ENCODE results near the gene CDC40.

The CDC40 gene

DNA sequence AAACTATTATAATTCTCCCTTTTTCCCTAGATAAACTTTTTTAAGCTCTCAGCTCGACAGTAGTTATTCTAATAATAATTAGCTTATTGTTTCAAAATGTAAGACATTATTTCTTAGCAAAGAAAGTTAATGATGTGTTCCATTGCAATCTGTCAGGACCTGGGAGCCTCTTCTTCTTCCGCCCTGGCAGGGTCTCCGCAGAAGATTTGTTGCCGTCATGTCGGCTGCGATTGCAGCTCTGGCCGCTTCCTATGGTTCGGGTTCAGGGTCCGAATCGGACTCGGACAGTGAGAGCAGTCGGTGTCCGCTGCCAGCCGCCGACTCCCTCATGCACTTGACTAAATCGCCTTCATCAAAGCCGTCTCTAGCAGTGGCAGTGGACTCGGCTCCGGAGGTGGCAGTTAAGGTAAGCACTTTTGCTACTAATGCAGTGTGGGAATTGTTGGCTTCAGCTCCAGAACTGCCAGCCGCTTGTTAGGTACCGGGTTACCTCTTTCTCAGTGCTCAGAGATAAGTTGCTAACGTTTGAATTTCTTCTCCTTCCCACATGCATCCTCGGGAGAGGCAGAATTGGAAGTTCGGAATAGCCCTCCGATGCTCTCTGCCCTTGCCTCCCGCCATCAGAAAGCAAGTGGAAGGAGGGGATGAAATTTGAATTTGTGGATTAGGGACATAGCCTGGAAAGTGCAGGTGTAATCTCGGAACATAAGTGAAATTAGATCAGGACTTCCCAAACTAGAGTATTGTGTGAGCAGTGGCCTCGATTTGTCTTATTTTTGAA, at the start of gene CDC40:
Gene CDC40 (plus strand): TSS at position 200 of the 781 bp plus-strand sequence. CDS start 18 bp downstream, at position 218.
- DNase-seq, result no peak

DNA sequence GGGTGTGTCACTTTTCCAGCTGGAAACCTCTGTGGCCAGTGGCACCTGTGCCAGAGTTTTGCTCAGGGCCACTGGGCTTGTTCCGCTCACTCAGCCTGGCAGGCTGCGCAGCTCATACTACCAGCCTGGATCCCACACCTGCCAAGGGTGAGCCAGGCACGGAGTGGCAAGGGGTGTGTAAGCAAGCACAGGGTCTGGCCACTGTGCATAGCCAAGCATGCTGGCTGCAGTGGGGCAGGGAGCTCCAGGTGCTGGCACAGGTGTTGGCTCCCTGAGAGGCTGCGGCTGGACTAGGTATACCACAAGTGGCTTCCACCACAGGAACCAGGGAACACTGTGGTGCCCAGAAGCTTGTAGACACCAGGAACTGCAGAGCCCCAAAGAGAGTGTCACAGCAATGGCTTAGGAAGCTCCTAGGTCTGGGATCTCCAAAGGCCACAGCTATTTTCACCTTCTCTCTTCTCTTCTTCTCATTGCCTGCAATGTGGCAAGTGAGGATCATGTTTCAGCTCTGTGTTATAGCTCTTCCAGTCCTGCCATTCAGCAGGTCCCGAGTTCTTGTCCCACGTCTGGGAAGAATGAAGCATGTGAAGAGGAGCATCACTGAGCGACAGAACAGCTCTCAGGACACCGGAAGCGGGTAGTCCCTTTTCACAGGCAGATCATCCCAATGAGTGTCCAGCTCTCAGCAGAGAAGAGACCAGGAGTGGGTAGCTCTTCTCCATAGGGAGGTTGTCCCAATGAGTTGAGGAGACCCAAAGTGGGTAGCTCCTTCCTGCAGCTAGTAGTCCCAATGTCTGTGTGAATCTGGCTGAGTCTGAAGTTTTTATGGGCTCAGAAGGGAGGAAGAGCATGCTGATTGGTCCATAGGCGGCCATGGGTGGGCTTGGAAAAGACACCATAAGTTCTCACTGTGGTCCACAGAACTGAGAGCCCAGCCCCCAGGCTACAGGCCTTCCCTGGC, 42.0 kb upstream of the CDC40 start:
- no peak for DNase-seq

DNA sequence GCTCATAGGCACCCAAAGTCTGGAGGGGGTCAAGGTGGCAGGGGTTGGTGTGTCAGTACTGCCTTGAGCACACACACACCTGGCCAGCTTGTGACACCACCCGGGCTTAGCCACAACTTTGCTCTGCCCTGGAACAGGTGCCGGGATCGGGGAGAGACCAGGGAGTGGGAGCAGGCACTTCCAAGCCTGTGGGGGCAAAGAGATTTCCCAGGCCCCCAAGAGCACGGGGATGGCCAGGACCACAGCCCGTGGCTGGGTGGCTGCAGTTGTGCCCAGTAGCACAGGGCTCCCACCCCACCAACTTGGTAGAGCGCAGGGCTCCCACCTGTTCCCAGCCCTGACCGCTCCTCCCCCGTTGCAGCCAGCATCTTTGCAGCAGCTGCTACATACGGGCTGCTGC, 41.2 kb upstream of the CDC40 start:
- DNase-seq, result no peak

DNA sequence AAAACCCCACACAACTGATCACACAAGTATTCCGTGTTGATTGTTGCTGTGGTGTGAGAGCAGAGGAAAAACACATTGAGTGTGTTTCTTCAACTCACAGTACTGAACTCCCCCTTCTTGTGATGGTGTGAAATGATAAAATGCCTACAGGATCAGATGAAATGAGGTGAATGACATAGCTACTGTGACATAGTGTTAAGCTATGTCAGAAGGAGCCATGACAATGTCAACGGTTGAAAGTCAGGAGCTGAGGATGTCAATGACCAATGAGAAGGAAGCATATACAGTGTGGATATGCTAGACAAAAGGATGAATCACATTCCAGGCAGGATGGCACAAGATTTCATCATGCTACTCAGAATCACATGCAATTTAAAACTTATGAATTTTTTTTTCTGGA, 39.6 kb upstream of the CDC40 start:
- no peak for DNase-seq

DNA sequence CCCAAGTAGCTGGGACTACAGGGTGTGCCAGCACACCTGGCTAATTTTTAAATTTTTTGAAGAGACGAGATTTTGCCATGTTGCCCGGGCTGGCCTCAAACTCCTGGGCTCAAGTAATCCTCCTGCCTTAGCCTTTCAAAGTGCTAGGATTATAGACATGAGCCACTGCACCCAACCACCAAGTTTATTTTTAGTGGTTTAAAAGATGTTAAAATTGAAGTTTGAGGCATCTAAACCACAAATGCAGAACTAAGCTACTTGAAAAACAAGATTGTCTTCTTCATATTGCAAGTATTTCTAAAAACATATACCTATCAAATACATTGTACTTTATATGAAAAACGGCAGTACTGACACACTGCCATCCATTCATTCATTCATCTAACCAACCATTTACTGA, 32.4 kb upstream of the CDC40 start:
- DNase-seq, result peak; percentile 27

DNA sequence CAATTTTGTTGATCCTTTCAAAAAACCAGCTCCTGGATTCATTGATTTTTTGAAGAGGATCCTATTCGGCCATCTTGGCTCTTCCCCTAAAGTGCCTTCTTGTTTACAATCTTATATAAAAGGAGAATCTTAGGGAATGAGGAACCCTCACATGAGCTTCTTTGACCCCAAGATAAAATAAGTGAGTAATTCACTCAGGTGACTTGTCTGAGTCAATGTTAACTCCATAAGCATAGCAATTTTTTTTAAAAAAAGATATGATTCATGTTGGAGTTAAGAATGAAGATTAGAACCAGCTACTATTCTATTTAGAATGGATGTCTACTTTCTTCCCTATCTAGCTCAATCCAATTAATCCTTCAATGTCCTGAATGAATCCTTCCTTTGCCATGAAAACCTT, 21.7 kb upstream of the CDC40 start:
- DNase-seq, result no peak

DNA sequence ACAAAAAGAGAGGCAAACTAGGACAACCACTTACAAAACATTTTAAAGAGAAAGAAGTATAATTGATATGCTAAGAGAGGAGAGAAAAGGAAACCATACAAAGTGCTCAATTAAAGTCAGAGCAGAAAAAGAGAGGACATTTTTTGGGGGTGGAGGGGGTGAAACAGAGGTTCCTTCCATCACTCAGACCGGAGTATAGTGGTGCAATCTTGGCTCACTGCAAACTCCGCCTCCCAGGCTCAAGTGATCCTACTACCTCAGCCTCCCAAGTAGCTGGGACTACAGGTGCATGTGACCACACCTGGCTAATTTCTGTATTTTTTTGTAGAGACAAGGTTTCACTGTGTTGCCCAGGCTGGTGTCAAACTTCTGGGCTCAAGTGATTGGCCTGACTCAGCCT, 10.1 kb upstream of the CDC40 start:
- DNase-seq, result no peak

DNA sequence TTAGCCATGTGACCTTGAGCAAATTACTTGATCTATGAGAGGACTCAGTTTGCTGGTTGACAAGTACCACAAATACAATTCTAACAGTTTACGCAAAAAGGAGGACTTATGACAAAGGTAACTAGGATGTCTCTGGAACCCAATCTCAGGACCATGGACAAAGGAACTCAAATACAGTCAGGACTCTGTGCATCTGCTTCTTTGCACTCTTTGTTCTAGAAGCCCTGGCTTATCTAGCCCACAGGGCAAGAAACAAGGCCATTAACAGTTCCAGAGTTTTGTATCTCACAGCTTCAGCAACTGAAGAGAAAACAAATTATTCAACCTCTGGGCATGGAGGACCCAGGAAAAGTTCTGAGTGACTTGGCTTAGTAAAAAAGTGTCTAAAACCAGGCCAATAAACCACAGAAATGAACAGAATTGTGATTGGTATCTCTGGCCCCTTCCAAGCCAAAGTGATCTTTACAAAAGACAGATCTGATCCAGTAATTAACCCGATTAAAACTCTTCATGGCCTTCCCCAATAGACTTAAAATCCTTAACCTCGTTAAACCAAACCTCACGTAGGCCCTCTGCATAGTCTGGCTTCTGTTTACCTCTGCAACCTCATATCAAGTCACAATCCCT, 6.6 kb upstream of the CDC40 start:
- DNase-seq, result peak; percentile 56

DNA sequence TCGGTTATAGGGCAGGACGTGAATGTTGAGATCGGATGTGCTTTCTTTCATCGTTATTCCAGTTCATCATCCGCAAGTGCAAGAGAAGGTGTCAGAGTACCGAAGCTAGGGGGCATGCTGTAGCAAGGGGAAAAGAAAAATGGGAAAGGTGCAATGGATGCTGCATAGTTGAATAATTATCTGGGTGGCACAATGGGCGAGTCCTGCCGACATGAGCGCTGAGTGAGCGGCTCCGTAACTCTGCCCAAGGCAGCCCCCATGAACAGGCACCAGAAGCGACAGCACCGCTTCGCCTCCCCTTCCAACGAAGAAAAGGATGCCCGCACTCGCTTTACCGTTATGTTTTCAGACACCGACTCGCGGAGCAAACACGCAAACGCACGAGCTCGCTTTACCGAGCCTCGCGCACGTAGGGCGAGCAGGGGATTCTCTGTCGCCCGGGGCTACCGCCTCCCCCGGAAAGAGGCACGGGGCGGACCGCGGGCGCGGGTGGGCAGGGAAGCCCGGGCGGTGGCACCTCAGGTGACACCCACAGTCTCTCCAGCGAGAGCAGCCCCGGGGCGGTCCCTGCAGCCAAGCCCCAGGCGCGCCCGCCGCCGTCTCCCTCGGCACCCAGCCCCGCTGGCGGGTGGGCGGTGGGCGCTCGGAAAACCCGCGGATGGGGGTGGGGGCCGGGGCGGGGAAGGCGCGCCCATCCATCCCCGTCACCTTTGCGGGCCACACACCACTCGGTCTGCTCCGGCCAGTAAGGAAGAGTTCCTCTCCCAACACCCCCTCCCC, 1.4 kb upstream of the CDC40 start:
- DNase-seq, result peak; percentile 85

DNA sequence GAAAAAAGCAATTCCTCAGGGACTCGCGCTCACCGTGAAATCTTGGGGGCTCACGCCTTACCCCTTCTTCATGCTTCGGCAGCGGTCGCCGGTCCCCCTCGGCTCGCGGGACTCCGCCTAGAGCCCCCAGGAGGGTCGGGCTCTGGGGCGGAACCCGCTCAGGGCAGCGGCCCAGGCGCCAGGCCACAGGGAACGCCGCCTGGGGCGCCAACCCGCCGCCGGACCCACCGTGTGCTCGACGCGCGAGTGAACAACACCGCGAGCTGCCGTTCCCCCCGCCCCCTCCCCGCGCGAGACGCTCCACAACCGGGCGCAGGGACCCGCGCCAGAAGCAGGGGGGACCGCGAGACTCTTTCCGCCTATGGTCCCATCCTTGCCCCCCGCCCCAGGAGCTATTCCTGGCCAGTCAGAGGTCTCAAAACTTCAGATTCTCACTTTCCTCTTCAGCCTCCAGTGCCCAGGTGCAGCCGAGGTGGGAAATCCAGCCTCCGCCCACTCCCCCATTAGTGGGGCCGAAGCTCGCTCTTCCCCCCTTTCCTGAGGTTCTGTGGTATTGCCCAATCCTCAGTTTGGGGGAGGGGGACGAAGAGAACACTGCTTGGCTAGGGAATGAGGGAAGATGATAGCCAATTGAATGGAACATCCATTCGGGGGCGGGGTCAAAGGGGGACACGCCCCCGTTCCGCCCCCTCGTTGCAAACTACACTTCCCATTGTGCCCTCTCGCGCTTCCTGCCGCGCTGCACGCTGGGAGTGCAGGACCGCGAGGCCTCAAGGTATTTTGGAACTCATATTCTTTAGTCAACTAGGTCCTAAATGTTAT, 610 bp upstream of the CDC40 start, which contains the start of gene WASF1:
Gene WASF1 (minus strand): TSS at position 265 of the 822 bp plus-strand sequence. CDS start 52,069 bp downstream, outside the sequence.
- DNase-seq, result peak; percentile 98

DNA sequence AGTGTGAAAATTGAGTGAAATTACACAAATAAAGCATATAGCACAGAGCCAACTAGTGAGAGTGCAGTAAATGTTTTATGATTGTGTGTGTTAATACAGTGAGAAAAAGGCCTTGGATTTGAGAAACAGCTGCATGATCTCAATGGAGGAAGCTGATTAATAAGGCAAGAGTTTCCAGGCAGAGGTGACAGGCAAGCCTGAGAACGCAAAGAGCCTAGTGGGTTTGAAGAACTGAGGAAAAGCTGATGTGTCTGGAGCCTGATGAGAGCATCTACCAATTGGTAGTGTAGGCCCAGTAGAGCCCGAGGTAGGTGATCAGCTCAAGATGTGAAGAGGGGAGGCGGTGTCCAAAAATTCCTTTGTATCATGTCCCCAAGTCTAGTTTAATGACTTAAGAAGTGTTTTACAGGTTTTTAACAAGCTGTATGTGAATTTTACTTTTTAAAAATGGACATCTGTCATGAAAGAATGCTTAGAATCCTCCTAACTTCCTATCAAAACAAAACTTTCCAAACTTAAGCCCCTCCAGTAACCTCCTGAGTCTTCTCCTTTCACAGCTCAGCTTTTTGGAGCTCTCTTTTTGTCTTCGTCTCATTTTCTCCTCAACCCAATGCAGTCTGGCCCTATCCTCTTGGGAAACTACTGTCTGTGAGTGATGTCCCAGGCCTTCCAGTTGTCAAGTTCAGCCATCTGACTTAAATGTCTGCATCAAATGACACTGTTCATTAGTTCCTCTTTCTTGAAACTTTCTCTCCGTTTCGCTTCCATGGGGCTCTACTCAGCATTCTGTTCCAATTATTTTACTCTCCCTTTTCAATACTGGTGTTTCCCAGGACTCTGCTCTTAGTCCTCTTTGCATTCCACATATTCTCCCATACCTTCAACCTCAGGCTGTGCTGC, 1.2 kb downstream of the CDC40 start:
- DNase-seq, result peak; percentile 73

DNA sequence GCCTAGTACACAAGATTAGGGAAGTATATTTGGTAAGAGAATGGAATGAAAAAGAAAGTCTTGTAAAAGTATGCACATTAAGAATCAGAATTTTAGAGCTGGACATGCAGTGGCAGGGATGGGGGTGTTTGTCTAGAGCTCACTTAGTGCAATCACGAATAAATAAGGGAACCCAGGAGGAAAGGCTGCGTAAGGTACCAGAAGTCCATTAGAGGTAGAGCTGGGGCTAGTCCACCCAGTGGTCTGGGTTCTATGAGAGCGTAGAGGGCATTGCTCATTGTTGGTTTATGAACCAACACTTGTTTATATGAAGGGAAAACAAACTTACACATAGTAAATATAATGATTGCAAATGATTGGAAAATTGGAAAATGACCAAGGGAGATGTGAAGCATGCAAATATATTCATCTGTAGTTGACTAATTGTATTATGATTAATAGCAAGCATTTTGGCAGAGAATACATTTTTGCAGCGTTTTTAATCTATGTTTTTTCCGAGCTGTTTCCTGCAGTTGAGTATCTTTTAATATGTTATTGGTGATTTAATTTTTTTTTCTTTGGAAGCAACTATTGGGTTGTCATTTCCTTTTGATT, 3.2 kb downstream of the CDC40 start:
- no peak for DNase-seq

DNA sequence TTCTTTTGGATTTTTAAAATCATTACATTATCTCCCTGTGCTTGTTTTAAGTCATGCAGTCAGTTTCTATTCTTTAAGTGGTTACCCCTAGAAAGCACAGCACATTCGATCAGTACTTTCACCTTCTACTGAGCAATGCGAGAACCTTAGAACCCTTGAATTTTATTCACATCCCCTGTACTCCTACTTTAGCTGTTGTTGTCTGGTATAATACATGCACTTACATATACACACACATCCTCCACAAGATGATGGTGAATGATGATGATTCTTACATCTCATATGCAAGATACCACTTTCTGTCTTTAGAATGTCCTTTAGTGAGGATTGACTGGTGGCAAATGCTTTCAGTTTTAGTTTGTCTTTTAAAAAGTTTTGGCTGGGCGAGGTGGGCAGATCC, 5.7 kb downstream of the CDC40 start:
- no peak for DNase-seq

DNA sequence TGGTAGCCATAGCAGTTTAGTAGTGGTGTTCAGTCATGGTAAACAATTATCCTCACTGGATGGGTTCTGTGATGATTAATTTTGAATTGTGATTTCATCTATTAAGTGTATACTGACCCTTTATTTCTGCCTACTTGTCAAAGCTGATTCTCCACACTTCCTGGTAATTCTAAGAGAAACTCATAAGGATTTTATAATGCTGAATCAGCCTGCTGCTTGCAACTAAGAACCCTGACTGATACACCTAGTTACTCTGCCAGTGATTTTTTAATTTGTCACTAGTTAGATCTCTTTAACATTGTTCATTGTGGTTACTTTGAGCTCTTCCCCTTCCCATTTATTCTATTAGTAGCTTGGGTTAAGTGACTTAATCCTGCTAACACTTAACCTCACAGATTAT, 8.6 kb downstream of the CDC40 start:
- no peak for DNase-seq

DNA sequence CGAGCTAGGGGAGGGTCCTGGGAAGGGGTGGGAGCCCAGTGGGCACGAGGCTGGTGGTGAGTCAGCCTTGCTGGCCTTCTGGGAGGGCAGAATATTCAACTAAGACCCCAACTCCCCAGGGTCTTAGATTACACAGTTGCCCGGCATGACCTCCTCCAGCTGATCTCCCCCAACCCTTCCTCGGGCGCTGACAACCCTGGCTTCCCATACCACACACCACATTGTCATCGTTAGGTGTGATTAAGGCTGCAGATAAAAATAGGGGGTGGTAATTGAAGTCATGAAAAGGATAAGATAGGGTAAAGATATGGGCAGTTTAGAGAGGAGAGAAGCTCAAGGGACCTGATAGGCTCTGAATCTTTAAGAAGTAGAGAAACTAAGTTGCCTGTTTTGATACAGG, 10.5 kb downstream of the CDC40 start:
- DNase-seq, result peak; percentile 20

DNA sequence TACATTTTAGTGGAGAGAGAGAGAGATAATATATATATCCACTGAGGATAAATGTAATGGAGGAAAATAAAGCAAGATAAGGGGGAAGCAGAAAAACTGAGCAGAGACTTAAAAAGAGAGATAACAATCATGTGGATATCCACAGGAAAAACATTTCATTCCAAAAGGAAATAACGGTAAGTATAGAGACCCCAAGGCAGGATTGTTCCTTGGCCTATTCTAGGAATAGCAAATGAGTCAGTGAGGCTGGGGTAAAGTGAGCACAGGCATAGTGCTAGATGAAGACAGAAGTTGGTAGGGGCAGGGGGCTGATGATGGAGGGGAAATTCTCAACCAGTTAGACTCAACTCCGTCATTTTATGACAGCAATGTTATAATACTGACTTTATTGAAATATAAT, 11.2 kb downstream of the CDC40 start:
- no peak for DNase-seq

DNA sequence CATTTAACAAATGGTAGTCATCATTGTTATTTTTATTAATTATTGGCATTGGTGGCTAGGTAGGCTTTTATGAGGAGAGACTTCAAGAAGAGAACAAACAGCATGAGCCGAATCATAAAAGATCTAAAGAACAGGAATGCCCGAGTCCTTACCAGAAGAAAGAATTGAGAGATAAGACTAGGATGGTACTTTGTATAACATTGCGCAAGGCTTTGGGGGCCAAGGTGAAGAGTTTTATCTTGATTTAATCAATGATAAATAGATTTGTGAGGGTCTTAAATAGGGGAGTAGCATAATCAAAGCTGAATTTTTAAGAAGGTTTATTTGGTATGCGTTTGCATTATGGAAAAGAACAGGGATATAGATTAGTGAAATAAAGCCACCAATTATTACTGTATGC, 15.4 kb downstream of the CDC40 start:
- DNase-seq, result no peak

DNA sequence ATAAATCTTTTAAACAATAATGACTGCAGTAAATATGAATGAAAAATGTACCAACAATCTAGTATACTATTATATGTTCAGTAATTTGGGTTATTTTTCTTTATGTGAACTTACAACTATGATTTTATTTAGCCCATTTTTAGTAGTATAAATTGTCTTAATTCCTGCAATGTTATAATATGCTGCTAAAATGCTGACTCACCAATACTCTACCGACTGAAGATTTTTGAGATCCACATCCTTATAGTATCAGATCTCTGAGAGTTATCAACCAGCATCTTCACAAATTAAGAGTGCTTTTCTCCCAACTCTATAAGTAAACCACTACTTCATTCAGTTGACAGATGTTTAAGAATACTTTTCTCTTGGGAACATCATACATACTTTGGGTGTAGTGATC, 16.6 kb downstream of the CDC40 start:
- no peak for DNase-seq

DNA sequence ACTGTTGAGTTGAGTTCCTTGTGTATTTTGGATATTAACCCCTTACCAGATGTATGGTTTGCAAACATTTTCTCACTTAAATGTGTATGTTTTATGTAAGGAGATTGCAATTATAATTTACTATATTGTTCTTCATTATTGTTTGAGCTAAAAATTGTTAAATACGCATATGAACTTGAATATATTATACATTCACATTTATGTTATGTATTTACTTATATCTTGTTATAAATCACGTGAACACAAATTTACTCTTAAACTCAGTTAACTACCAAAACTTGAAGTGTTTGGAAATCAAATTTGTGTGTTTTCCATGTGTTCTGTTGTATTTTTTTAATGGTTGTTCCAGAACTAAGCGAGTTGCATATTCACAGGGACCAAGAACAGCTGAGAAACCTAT, 18.3 kb downstream of the CDC40 start:
- no peak for DNase-seq

Data from hematopoietic multipotent progenitor cell treated with erythropoietin and hydrocortisone succinate and interleukin-3 and kit ligand, for 4 days (in vitro differentiated cells).